Stomach smooth muscle (tissue), 2 donors: ENCODE measurements around the gene FCHO1.
"Not testable (repeated sequence)": the region's sequence is repeated elsewhere in the genome, so short reads cannot be mapped to it uniquely, and the experiment has no call there.

ENCODE experiments used
- H3K27ac ChIP-seq: one replicate; pipeline ENCODE4 v1.7.0; 2013; ENCODE audit warnings: mild to moderate bottlenecking, low read length, inconsistent platforms
- H3K27me3 ChIP-seq, 2 donors: one replicate each; pipeline ENCODE4 v1.7.0; 2013; ENCODE audit warnings: low read length in 2 of 2; ENCODE audit not compliant: insufficient read depth in 2 of 2, control insufficient read depth in 1 of 2
- H3K36me3 ChIP-seq, 2 donors: one replicate each; pipeline ENCODE4 v1.7.0; 2013; ENCODE audit warnings: low read length in 2 of 2; ENCODE audit not compliant: control insufficient read depth in 2 of 2, insufficient read depth in 2 of 2
- H3K4me1 ChIP-seq: one replicate; pipeline ENCODE4 v1.7.0; 2013; ENCODE audit warnings: low read length; ENCODE audit not compliant: control insufficient read depth, insufficient read depth
- H3K4me3 ChIP-seq, 2 donors: one replicate each; pipeline ENCODE4 v1.7.0; 2013; ENCODE audit warnings: low read length in 2 of 2
- H3K9ac ChIP-seq, 2 donors: one replicate each; pipeline ENCODE4 v1.7.0; 2013; ENCODE audit warnings: low read length in 2 of 2, mild to moderate bottlenecking in 1 of 2
- H3K9me3 ChIP-seq, 2 donors: one replicate each; pipeline ENCODE4 v1.7.0; 2013; ENCODE audit warnings: low read length in 2 of 2; ENCODE audit not compliant: control insufficient read depth in 2 of 2
- donor health status: healthy.
- donor health status: Pancreatic carcinoma.

FCHO1 gene

GRCh38 chr19:17778968-17779929, 28.0 kb downstream of the FCHO1 start:
- Histone ChIP-seq H3K27ac (no peak overlapping the region), H3K9ac (no peak overlapping the region), H3K9me3 (no peaks in the 10 kb centered on the region), H3K4me3 (no peak overlapping the region), H3K4me1 (peaks cover 7% of the 10 kb centered on the region), H3K27me3 (peaks cover 19 to 31% of the 10 kb centered on the region in 2 donors), H3K36me3 (no peaks in the 10 kb centered on the region)

- no peak overlapping the region for H3K27ac ChIP-seq
- H3K27me3 ChIP-seq = peaks cover 19 to 26% of the 10 kb centered on the region in 2 donors
- peaks cover 9% of the 10 kb centered on the region for H3K4me1 ChIP-seq
- H3K36me3 ChIP-seq = no peaks in the 10 kb centered on the region
- no peak overlapping the region for H3K9ac ChIP-seq
- H3K9me3 ChIP-seq = no peaks in the 10 kb centered on the region
- H3K4me3 ChIP-seq = no peak overlapping the region
Measured at GRCh38 chr19:17780781-17781180, 29.5 kb downstream of the FCHO1 start.

GRCh38 chr19:17783721-17784120, 32.4 kb downstream of the FCHO1 start:
- H3K4me3 ChIP-seq, H3K9me3 ChIP-seq, H3K27ac ChIP-seq, H3K9ac ChIP-seq, H3K36me3 ChIP-seq, H3K4me1 ChIP-seq: not testable (repeated sequence)
- H3K27me3 ChIP-seq = peaks cover 12 to 18% of the 10 kb centered on the region in 2 donors

- H3K27me3 ChIP-seq = peaks cover 7 to 15% of the 10 kb centered on the region in 2 donors
- H3K4me1 ChIP-seq = peaks cover 4% of the 10 kb centered on the region
- H3K27ac ChIP-seq = no peak overlapping the region
- H3K9ac ChIP-seq = no peak overlapping the region
- no peaks in the 10 kb centered on the region for H3K9me3 ChIP-seq
- H3K36me3 ChIP-seq = no peaks in the 10 kb centered on the region
- no peak overlapping the region for H3K4me3 ChIP-seq
Measured at GRCh38 chr19:17784201-17785008, 33.1 kb downstream of the FCHO1 start.

- H3K9ac ChIP-seq = no peak overlapping the region
- H3K27me3 ChIP-seq = peaks cover 0 to 8% of the 10 kb centered on the region in 2 donors
- H3K9me3 ChIP-seq = no peaks in the 10 kb centered on the region
- peaks cover 4% of the 10 kb centered on the region for H3K4me1 ChIP-seq
- H3K4me3 ChIP-seq = no peak overlapping the region
- H3K36me3 ChIP-seq = no peaks in the 10 kb centered on the region
- no peak overlapping the region for H3K27ac ChIP-seq
Measured at GRCh38 chr19:17787274-17787913, 36.1 kb downstream of the FCHO1 start.

- Histone ChIP-seq H3K9me3 (no peaks in the 10 kb centered on the region), H3K36me3 (no peaks in the 10 kb centered on the region), H3K4me1 (peaks cover 4% of the 10 kb centered on the region), H3K27ac (no peak overlapping the region), H3K4me3 (no peak overlapping the region), H3K27me3 (peaks cover 4 to 6% of the 10 kb centered on the region in 2 donors), H3K9ac (no peak overlapping the region)
Measured at GRCh38 chr19:17788632-17789031, 37.4 kb downstream of the FCHO1 start.

GRCh38 chr19:17790059-17790780, 38.9 kb downstream of the FCHO1 start:
- H3K4me3 ChIP-seq = no peak overlapping the region
- no peaks in the 10 kb centered on the region for H3K4me1 ChIP-seq
- H3K36me3 ChIP-seq = no peaks in the 10 kb centered on the region
- no peaks in the 10 kb centered on the region for H3K9me3 ChIP-seq
- no peak overlapping the region for H3K27ac ChIP-seq
- peaks cover 20% of the 10 kb centered on the region in 2 donors for H3K27me3 ChIP-seq
- no peak overlapping the region for H3K9ac ChIP-seq

- no peaks in the 10 kb centered on the region for H3K36me3 ChIP-seq
- H3K27me3 ChIP-seq = peaks cover 29 to 36% of the 10 kb centered on the region in 2 donors
- H3K9ac ChIP-seq = no peak overlapping the region
- H3K4me1 ChIP-seq = no peaks in the 10 kb centered on the region
- no peak overlapping the region for H3K4me3 ChIP-seq
- no peaks in the 10 kb centered on the region for H3K9me3 ChIP-seq
- no peak overlapping the region for H3K27ac ChIP-seq
Measured at GRCh38 chr19:17794412-17794730, 43.1 kb downstream of the FCHO1 start.

GRCh38 chr19:17794731-17795494, 43.6 kb downstream of the FCHO1 start, which contains the start of gene B3GNT3:
Gene B3GNT3 (plus strand): TSS chr19:17795138. CDS start chr19:17807808, 12,670 bp downstream.
- Histone ChIP-seq H3K9me3 (no peaks in the 10 kb centered on the region), H3K9ac (no peak within 1 kb of the TSS), H3K4me3 (no peak within 1 kb of the TSS)

More at GRCh38 chr19:17794731-17795494, 43.6 kb downstream of the FCHO1 start, which contains the start of gene B3GNT3:
- Histone ChIP-seq H3K27ac (no peak within 1 kb of the TSS), H3K27me3 (peaks cover 29 to 36% of the 10 kb centered on the region in 2 donors), H3K36me3 (no peaks in the 10 kb centered on the region), H3K4me1 (no peaks in the 10 kb centered on the region)
